ENCODE measurements around the gene ABHD6.
"Not testable (repeated sequence)": the region's sequence is repeated elsewhere in the genome, so short reads cannot be mapped to it uniquely, and the experiment has no call there.

Gene ABHD6, protein sequence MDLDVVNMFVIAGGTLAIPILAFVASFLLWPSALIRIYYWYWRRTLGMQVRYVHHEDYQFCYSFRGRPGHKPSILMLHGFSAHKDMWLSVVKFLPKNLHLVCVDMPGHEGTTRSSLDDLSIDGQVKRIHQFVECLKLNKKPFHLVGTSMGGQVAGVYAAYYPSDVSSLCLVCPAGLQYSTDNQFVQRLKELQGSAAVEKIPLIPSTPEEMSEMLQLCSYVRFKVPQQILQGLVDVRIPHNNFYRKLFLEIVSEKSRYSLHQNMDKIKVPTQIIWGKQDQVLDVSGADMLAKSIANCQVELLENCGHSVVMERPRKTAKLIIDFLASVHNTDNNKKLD

GRCh38 chr3:58237238-58237940 is at the start of gene ABHD6:
Gene ABHD6, plus strand, starts transcription at chr3:58237792. Its CDS starts 18,795 bp downstream, at chr3:58256587.
- FAIRE-seq, result no peak

DNA sequence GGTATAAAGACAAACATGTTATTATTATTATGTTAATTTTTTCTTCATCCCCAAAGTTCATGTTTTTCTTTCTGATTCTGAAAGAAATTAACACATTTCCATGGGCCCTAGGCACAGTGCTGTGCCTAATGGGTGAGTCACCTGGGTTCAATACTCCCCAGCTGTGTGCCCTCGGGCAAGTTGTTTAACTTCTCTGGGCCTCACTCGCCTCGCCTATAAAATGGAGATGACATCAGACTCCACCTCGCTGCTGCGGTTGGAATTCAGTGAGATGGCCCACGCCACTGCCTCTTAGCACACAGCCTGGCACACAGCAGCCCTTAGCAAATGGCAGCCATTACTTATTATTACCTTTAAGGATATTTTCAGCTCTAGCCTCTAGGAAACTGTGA is 49.4 kb upstream of the ABHD6 start:
- no peak for FAIRE-seq

DNA sequence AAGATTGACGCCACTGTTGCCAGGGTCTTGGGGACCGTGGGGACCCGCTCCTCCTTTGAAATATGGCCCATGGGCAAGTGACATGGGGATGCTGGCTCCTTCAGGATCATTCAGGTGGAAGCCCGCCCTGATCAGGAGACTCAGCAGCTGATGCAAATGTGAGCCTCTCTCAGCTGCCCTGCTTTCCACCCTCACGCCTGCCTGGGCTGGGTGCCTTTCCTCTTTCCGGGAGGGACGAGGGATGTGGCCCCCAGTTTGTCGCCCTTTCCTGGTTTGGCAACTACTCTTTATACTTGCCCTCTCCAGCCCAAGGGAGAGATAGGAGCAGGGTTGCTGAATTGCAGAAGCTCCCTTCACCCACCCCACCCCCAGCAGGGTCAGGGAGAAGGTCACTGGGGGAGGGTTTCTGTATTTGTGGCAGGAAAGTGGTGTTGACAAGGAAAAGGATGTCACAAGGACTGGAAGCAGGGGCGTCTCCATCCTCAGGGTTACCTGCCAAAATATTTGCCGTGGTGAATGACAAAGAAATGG is 48.6 kb upstream of the ABHD6 start:
- no peak for FAIRE-seq

- no peak for FAIRE-seq
Observed at GRCh38 chr3:58189691-58190090, 47.9 kb upstream of the ABHD6 start.

DNA sequence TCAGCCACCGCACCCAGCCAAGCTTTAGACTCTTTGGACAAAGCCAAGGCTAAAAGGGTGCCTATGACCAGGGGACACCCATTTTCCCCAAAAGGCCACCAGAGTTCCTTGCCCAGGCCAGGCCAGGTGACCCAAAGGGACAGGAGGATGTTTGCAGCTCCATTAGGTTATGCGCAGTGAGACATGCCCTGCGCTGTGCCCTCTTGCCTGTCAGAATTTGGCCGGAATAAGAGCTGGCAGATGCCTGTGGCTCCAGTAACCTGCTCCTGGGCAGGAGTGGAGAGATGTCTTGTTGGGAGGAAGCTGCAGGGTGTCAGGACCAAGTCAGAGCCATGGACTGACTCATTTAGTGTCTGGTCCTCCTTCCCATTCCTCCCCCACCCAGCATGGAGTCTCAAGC is 47.3 kb upstream of the ABHD6 start:
- no peak for FAIRE-seq

DNA sequence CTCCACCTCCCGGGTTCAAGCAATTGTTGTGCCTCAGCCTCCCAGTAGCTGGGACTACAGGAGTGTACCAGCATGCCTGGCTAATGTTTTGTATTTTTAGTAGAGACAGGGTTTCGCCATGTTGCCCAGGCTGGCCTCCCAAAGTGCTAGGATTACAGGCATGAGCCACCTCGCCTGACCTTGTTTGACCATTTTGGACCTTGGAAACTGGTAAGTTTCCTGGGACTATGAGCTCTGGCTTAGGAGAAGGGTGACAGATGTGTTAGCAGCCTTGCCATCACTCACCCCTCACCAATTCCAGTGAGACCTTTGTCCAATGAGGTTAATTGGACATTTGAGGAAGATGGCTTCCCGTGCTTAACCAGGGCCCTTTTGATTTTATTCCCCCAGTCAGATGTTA is 46.7 kb upstream of the ABHD6 start:
- FAIRE-seq, result no peak

GRCh38 chr3:58191361-58191991 is 46.1 kb upstream of the ABHD6 start:
- no peak for FAIRE-seq

GRCh38 chr3:58192069-58192468 is 45.5 kb upstream of the ABHD6 start:
- no peak for FAIRE-seq

DNA sequence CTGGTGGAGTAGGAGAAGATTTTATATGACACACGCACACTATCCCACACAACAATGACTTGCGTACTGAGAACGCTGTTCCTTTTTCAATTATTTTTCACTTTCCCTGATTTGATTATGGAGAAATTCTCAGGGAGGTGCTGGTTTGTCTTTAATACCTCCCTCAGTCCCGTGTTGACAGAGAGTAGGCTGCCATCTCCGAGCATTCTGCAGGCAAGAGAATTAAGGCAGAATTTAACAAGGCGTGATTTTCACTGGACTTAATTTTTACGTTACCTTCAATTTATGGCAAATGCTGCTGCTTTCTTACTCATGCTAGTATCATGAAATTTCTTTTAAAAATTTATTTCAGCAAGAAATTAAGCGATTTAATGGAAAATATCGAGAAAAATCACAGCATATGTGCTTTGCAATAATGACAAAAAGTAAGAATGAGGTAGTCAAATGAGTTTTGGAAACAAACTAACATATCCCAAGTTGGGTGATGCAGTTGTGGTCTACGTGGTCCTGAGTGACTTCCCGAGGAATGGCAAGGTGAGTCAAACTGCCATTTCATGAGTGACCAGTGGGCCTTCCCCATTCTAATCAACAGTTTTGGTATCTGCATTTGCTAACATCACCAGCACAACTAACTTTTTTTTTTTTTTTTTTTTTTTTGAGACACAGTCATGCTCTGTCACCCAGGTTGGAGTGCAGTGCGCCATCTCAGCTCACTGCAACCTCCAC is 43.7 kb upstream of the ABHD6 start:
- FAIRE-seq, result no peak

- FAIRE-seq, result no peak
Observed at GRCh38 chr3:58197588-58197987, 40.0 kb upstream of the ABHD6 start.

DNA sequence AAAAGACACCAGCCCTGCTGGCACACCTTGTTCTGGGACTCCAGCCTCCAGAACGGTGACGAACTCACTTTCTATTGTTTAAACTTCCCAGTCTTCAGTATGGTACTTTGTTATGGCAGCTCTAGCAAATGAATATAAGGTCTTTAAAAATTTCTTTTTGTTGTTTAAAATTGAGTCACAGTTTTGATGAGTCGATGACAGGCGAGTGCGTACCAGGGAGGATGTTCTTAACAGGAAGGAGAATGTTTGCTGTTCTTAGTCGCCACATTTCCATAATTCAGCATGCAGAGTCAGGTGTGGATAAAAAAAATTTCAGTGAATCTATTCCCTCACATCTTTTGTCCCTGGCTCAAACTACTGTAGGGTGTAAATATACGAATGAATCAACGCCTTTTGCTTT is 39.2 kb upstream of the ABHD6 start:
- FAIRE-seq, result no peak

GRCh38 chr3:58198804-58199203 is 38.8 kb upstream of the ABHD6 start:
- FAIRE-seq, result no peak

DNA sequence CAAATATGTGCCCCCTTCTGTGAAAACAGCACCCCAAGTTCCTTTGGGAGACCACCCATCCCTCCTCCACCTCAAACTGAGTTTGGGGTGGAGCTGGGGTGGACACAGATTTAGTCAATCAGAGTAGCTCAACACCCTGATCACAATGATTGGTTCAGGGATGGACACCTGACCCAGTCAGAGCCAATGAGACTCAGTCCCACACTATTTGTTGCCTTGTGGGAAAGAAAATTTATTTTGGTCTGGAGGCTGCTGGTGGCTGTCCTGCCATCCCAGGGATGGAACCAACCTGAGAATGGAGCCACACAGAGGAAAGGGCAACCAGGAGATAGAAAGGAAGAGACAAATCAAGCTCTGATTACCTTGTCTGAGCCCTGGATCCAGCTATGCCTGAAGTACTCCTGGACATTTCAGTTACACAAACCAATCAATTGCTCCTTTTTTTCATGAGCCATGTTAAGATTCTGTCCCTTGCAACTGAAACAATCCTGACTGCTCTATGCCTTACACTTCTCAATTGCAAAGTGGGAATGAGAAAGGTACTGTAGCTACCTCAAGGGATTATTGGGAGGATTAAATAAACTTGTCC is 37.4 kb upstream of the ABHD6 start:
- no peak for FAIRE-seq

DNA sequence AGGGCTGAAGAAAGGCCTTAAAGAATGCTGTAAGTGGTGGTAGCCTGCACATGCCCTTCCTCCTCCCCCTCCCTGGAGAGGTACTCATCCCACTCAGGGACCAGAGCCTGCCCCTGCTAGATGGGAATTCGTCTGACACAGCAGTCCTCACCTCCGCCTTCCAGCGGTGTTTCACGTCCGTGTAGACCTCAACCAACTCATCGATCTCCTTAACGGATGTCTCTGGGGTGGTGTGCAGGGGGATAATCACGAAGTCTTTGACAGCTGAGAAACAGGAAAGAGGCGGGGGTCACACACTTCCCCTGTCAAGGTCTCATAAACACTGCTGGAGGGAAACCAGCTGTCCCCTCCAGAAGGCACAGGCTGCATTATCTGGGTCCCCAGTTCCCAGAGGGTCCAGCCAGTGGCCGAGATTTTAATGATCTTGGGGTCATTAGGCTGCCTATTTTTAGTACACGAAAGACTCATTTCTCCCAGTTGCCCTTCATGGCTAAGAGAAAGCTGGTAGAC is 36.7 kb upstream of the ABHD6 start:
- FAIRE-seq, result no peak

DNA sequence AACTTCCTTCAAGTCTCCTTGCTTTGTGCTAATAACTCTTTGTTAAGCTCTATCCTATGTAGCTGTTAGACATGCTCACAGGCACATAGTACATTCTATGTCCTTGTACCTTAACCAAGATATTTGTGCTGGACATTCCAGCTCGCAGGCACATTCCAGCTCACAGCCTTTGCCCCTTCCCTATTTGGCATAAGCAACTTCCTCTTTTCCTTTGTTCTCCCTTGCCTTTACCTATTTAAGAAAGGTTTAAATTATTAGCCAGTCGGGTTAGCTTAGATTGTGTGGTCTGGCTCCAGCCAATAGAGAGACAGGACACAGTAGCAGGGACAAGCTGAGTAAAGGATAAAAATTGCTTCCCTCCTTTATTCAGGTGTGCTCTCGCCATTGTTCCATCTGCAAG is 36.1 kb upstream of the ABHD6 start:
- FAIRE-seq, result not testable (repeated sequence)

GRCh38 chr3:58202917-58203360 is 34.7 kb upstream of the ABHD6 start:
- FAIRE-seq, result no peak

GRCh38 chr3:58203541-58203940 is 34.1 kb upstream of the ABHD6 start:
- FAIRE-seq, result no peak

GRCh38 chr3:58204720-58205119 is 32.9 kb upstream of the ABHD6 start:
- no peak for FAIRE-seq

- no peak for FAIRE-seq
Observed at GRCh38 chr3:58205981-58206380, 31.6 kb upstream of the ABHD6 start.

GRCh38 chr3:58206406-58207011 is 31.1 kb upstream of the ABHD6 start:
- FAIRE-seq, result no peak

GRCh38 chr3:58207954-58208353 is 29.6 kb upstream of the ABHD6 start:
- FAIRE-seq, result no peak

- FAIRE-seq, result no peak
Observed at GRCh38 chr3:58209933-58210332, 27.7 kb upstream of the ABHD6 start.

Measured in endometrium (tissue), 2 donors.